Measurements from ENCODE around the gene ARHGAP44. TPM values are rescaled to one million over a fixed set of nuclear protein-coding genes. Genes with fewer than 3 reads are reported as not detected.

ARHGAP44 gene
- total RNA-seq, 1 experiment from 2014 or later: 0.40 TPM

DNA sequence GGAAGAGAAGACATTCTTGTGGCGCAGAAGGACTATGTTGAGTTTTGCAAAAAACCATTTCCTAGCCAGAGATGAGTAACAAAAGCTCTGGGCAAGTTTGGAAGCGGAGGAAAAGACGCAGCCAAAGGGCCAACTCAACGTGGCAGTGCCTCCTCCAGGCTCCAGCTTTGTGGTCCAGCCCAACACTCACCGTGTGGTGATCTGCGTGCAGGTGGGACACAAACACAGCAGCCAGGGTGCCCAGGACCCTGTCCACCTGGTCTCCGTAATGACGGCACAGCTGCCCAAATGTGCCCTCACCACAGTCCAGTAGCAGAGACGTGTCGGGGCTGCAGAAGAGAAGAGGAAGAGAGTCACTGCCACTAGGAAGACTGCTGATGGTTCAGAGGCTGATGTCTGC lies 207.1 kb downstream of the ARHGAP44 start:
- H3K9me2 ChIP-seq (replicated peaks; ENCODE audit: low read length): no peaks in the 10 kb centered on the region
- POLR2A ChIA-PET (ENCODE audit: unreplicated experiment): no interaction called here
- no peak for TF ChIP-seq CTCF (conservative IDR thresholded peaks at IDR 0.05; ENCODE audit: low read depth, low read length)
- TF ChIP-seq EZH2phosphoT487 (IDR thresholded peaks at IDR 0.05; ENCODE audit: borderline replicate concordance, low read length): no peak
- no peak for TF ChIP-seq EZH2 (IDR thresholded peaks at IDR 0.05; ENCODE audit: low read length, unreplicated experiment)
- no peak overlapping the region for H3K27ac ChIP-seq (ENCODE audit: low read length)
- H3K9ac ChIP-seq (ENCODE audit: low read length): no peak overlapping the region
- no peaks in the 10 kb centered on the region for H4K20me1 ChIP-seq (ENCODE audit: low read length)
- no peak overlapping the region for H2AFZ ChIP-seq (ENCODE audit: low read length)
- H3K4me2 ChIP-seq (ENCODE audit: low read length): no peak overlapping the region
- H3K79me2 ChIP-seq (ENCODE audit: low read length): no peaks in the 10 kb centered on the region
- H3K9me3 ChIP-seq (ENCODE audit: low read length): no peaks in the 10 kb centered on the region
- peaks cover 89% of the 10 kb centered on the region for H3K36me3 ChIP-seq (ENCODE audit: low read depth, low read length)
- CTCF ChIA-PET: no interaction called here
- intact Hi-C loops (cut with micrococcal nuclease): no loop called here
- no peak for ATAC-seq
- no peaks in the 10 kb centered on the region for H3K4me1 ChIP-seq (ENCODE audit: insufficient read depth, low read length)
- no peak overlapping the region for H3K4me3 ChIP-seq (ENCODE audit: low read length)
- no peak for DNase-seq
- BruUV-seq (replicated peaks): no TSS peak
- H3K27me3 ChIP-seq (ENCODE audit: low read length): no peaks in the 10 kb centered on the region
- H3F3A ChIP-seq (ENCODE audit: low read length, unreplicated experiment): no peaks in the 10 kb centered on the region

- no peaks in the 10 kb centered on the region for H3K9me2 ChIP-seq (replicated peaks; ENCODE audit: low read length)
- TF ChIP-seq EZH2phosphoT487 (IDR thresholded peaks at IDR 0.05; ENCODE audit: borderline replicate concordance, low read length) (no peak), EZH2 (IDR thresholded peaks at IDR 0.05; ENCODE audit: low read length, unreplicated experiment) (no peak), CTCF (conservative IDR thresholded peaks at IDR 0.05; ENCODE audit: low read depth, low read length) (no peak)
- intact Hi-C loops (cut with micrococcal nuclease): no loop called here
- H3K79me2 ChIP-seq (ENCODE audit: low read length): no peaks in the 10 kb centered on the region
- no peak overlapping the region for H3K27ac ChIP-seq (ENCODE audit: low read length)
- no peaks in the 10 kb centered on the region for H3K27me3 ChIP-seq (ENCODE audit: low read length)
- no TSS peak for BruUV-seq (replicated peaks)
- POLR2A ChIA-PET (ENCODE audit: unreplicated experiment): no interaction called here
- DNase-seq: no peak
- no peak overlapping the region for H3K4me3 ChIP-seq (ENCODE audit: low read length)
- H3K9ac ChIP-seq (ENCODE audit: low read length): no peak overlapping the region
- H3K4me2 ChIP-seq (ENCODE audit: low read length): no peak overlapping the region
- H3F3A ChIP-seq (ENCODE audit: low read length, unreplicated experiment): no peaks in the 10 kb centered on the region
- CTCF ChIA-PET: no interaction called here
- H2AFZ ChIP-seq (ENCODE audit: low read length): no peak overlapping the region
- no peaks in the 10 kb centered on the region for H4K20me1 ChIP-seq (ENCODE audit: low read length)
- no peaks in the 10 kb centered on the region for H3K4me1 ChIP-seq (ENCODE audit: insufficient read depth, low read length)
- no peak for ATAC-seq
- no peaks in the 10 kb centered on the region for H3K9me3 ChIP-seq (ENCODE audit: low read length)
- H3K36me3 ChIP-seq (ENCODE audit: low read depth, low read length): peaks cover 89% of the 10 kb centered on the region
Observed at GRCh38 chr17:12996941-12997340, 207.6 kb downstream of the ARHGAP44 start.

GRCh38 chr17:12998461-12998860 lies 209.2 kb downstream of the ARHGAP44 start:
- Histone ChIP-seq H3F3A (ENCODE audit: low read length, unreplicated experiment) (no peaks in the 10 kb centered on the region), H3K27ac (ENCODE audit: low read length) (no peak overlapping the region), H3K27me3 (ENCODE audit: low read length) (no peaks in the 10 kb centered on the region), H3K36me3 (ENCODE audit: low read depth, low read length) (peaks cover 91% of the 10 kb centered on the region), H3K4me2 (ENCODE audit: low read length) (no peak overlapping the region), H3K9ac (ENCODE audit: low read length) (no peak overlapping the region), H3K4me3 (ENCODE audit: low read length) (no peak overlapping the region), H2AFZ (ENCODE audit: low read length) (no peak overlapping the region), H3K9me3 (ENCODE audit: low read length) (no peaks in the 10 kb centered on the region), H4K20me1 (ENCODE audit: low read length) (0 out of 2 replicates have a peak, but pooled peaks cover 2% of the 10 kb centered on the region), H3K79me2 (ENCODE audit: low read length) (no peaks in the 10 kb centered on the region), H3K9me2 (replicated peaks; ENCODE audit: low read length) (no peaks in the 10 kb centered on the region), H3K4me1 (ENCODE audit: insufficient read depth, low read length) (no peaks in the 10 kb centered on the region)
- TF ChIP-seq EZH2 (IDR thresholded peaks at IDR 0.05; ENCODE audit: low read length, unreplicated experiment) (no peak), EZH2phosphoT487 (IDR thresholded peaks at IDR 0.05; ENCODE audit: borderline replicate concordance, low read length) (no peak), CTCF (conservative IDR thresholded peaks at IDR 0.05; ENCODE audit: low read depth, low read length) (no peak)
- intact Hi-C loops (cut with micrococcal nuclease): no loop called here
- CTCF ChIA-PET: no interaction called here
- no peak for DNase-seq
- POLR2A ChIA-PET (ENCODE audit: unreplicated experiment): no interaction called here
- BruUV-seq (replicated peaks): no TSS peak
- ATAC-seq: no peak
